NCI-H748 treated with DMSO at 0.1 percent for 48 hours (cell line): Measurements from ENCODE around the gene ATG4C.

Experiments used
- DNase-seq: peaks from one replicate; lab custom pipeline; 2025; lab: John Stamatoyannopoulos, UW

Gene ATG4C

DNA sequence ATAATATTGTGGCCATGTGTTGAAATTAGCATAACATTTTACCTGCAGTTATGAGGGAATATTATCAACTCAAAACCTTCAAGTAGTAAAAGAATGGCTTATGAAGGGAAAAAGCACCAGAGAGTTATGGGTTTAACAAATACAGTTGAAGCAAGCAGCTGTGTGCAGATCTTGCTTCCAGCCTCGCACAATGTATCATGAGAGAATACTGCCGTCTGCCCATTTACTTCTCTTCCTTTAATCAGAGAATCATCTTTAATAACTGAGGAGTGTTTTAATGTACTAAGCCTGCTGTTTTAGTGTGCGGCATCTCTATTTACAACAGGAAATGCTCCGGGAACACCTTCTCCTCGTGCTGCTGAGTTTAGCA is 120.9 kb downstream of the ATG4C start:
- no peak for DNase-seq

DNA sequence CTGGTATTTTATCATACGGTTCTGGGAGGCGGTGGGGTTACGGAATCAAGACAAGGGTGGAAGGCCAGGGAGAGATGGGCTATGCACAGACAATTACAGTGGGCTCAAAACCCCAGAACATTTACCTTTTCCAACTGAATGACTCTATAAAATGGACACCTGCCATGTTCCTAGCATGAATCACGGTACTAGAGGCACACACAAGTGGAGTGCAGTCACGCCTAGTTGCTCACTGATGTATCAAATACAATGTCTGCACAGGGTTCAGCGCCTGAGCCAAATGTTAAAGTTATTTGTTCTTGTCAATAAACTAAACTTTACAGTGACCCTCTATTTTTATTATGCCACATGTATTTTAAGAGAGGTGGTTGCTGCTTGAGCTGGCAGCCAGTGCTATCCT is 121.4 kb downstream of the ATG4C start:
- DNase-seq: peak; percentile 45

DNA sequence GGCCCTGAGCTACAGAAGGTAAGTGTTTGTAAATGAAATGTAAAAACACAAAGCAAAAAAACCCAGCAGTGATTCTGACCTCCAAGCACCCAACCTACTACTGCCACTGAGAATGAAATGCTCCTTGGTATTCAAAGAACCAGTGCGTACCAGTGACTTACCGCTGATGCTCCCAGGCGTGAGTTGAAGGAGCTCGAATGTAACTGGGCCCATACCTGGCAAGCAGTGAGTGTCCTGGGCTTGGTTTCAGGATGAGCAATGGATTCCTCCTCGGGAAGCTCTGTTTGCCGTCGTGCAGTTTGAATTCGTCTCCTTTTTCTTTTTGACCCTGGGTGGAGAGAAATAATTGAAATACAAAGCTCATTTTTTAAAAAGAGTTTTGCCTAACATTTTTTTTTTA is 121.9 kb downstream of the ATG4C start:
- DNase-seq: no peak

- DNase-seq: no peak
These were observed 122.5 kb downstream of the ATG4C start for GRCh38 chr1:62906428-62906886.

DNA sequence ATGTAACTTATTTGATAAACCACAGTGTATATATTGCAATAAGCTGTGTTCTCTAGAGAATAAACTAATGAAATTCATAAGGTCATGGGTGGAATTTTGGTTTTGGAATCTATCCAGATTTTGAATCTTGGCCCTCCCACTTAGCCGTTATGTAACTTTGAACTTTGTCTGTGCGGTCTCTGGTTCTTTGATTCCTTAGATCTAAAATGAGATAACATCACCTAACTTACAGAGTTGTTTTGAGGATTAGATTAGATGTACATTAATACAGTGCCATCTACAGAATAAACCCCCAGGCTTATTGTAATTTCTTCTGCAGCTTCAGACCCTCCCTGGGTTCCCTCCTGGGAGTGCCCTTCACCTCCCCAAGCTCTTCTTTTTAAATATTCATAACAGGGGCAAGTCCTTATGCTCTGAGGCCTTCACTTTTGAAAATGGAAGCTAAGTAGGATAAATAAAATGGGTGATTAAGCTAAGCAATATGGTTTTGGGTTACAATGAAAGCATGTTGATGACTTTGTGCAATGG is 124.3 kb downstream of the ATG4C start:
- DNase-seq: no peak

DNA sequence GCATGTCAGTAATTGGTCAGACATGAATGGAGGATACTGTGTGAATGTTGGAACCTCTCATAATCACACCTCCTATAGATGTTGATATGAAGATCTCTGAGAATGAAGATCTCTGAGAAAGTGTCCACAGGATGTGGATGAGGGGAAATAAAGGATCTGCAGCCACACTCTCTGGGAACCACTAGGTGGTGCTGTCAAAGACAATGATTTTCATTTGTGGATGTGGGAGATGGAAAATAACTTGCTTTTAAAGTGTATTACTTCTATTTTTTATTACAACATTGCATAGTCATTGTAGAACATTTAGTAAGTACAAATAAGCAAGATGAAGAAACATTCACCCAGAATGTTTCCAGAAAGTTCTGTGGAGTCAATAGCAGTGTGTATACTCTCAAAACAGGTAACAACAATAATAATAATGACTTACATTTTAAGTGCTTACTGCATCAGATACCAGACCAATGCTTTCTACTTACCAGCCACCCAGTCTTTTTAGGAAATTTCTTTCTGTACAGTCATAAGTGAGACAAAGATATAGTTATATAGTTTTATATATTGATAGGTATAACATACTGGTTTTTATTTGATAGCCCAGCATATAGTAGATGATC is 128.2 kb downstream of the ATG4C start:
- DNase-seq: no peak
